SK-N-SH (cell line): Measurements from ENCODE around the gene PLCXD1. TPM values are rescaled to one million over a fixed set of nuclear protein-coding genes. Genes with fewer than 3 reads are reported as not detected.

Source experiments
- CTCF ChIA-PET: fragments of 300-600, 350-600 bp; formaldehyde crosslinking; extraction: SDS; loops from one replicate; lab custom pipeline; 2021; lab: Yijun Ruan, JAX
- POLR2A ChIA-PET: fragments of 350-600 bp; sonication (Branson Sonifier 250); formaldehyde crosslinking; extraction: SDS; loops from one replicate; lab custom pipeline; 2020; ENCODE audit warnings: antibody characterized with exemption, inconsistent platforms; lab: Yijun Ruan, JAX
- DNase-seq: peaks from one replicate; pipeline ENCODE4 v3.0.0; 2012
- H2AFZ ChIP-seq: fragments of 200-600 bp; sonication (generic); 2 replicates; pipeline ENCODE4 v1.8.1; 2016; ENCODE audit warnings: antibody characterized with exemption, mild to moderate bottlenecking, low read depth
- H3F3A ChIP-seq: fragments of 200-600 bp; sonication (generic); replicated peaks from 2 replicates; pipeline ENCODE3; 2016; ENCODE audit warnings: antibody characterized with exemption, mild to moderate bottlenecking; ENCODE audit not compliant: insufficient read depth
- H3K27ac ChIP-seq, 2 experiments: fragments of 200-500 bp in 1 of 2; fragments of 200-600 bp in 1 of 2; sonication (Bioruptor generic) in 1 of 2; sonication (generic), shearing (Covaris generic) in 1 of 2; 2 replicates each; pipeline versions ENCODE4 v1.5.1 to v1.6.1; 2014 to 2016; ENCODE audit warnings: low read depth in 2 of 2, inconsistent platforms in 1 of 2, low read length in 1 of 2, mild to moderate bottlenecking in 1 of 2, mixed read lengths in 1 of 2
- H3K27me3 ChIP-seq: fragments of 200-600 bp; sonication (generic), shearing (Covaris generic); 2 replicates; pipeline ENCODE4 v1.6.1; 2016; ENCODE audit warnings: mixed run types; ENCODE audit not compliant: insufficient read depth
- H3K36me3 ChIP-seq, 2 experiments: fragments of 200-500 bp in 1 of 2; fragments of 200-600 bp in 1 of 2; sonication (Bioruptor generic) in 1 of 2; sonication (generic) in 1 of 2; replicated peaks in 1 of 2; 2 replicates each; pipeline versions ENCODE3 to v1.5.1; 2014 to 2016; ENCODE audit warnings: low read length in 1 of 2, mild to moderate bottlenecking in 1 of 2; ENCODE audit not compliant: insufficient read depth in 2 of 2, control insufficient read depth in 1 of 2
- H3K4me1 ChIP-seq, 2 experiments: fragments of 200-500 bp in 1 of 2; fragments of 200-600 bp in 1 of 2; sonication (Bioruptor generic) in 1 of 2; sonication (generic), shearing (Covaris generic) in 1 of 2; 2 replicates each; pipeline versions ENCODE4 v1.5.1 to v1.6.1; 2014 to 2016; ENCODE audit warnings: low read depth in 1 of 2, low read length in 1 of 2, mixed run types in 1 of 2; ENCODE audit not compliant: insufficient read depth in 2 of 2, control insufficient read depth in 1 of 2
- H3K4me2 ChIP-seq: fragments of 200-600 bp; sonication (generic), shearing (Covaris generic); 2 replicates; pipeline ENCODE4 v1.6.1; 2017; ENCODE audit warnings: mixed run types
- H3K4me3 ChIP-seq, 2 experiments: fragments of 200-500 bp in 1 of 2; fragments of 200-600 bp in 1 of 2; sonication (Bioruptor generic) in 1 of 2; sonication (generic), shearing (Covaris generic) in 1 of 2; 2 replicates each; pipeline versions ENCODE4 v1.5.1 to v1.8.1; 2014 to 2016; ENCODE audit warnings: low read depth in 2 of 2, inconsistent platforms in 1 of 2, low read length in 1 of 2, mild to moderate bottlenecking in 1 of 2, mixed read lengths in 1 of 2, moderate library complexity in 1 of 2
- H3K79me2 ChIP-seq: fragments of 200-600 bp; sonication (generic); 2 replicates; pipeline ENCODE4 v1.8.1; 2017; ENCODE audit warnings: mild to moderate bottlenecking; ENCODE audit not compliant: insufficient read depth
- H3K9ac ChIP-seq: fragments of 200-600 bp; sonication (generic); 2 replicates; pipeline ENCODE4 v1.6.1; 2017; ENCODE audit warnings: mixed run types
- H3K9me2 ChIP-seq: fragments of 200-600 bp; sonication (generic); 2 replicates; pipeline ENCODE4 v1.6.1; 2017; ENCODE audit warnings: mixed run types
- H3K9me3 ChIP-seq: fragments of 200-600 bp; sonication (generic); 2 replicates; pipeline ENCODE4 v1.6.1; 2017; ENCODE audit warnings: mixed run types, mild to moderate bottlenecking, moderate library complexity
- H4K20me1 ChIP-seq: fragments of 200-600 bp; sonication (generic); 2 replicates; pipeline ENCODE4 v1.6.1; 2017; ENCODE audit warnings: mild to moderate bottlenecking, mixed run types; ENCODE audit not compliant: insufficient read depth
- ELF1 ChIP-seq: IDR thresholded peaks from 2 replicates; pipeline ENCODE4 v1.4.0; 2012
- EZH2phosphoT487 ChIP-seq: fragments of 200-600 bp; sonication (generic); IDR thresholded peaks from 2 replicates; pipeline ENCODE4 v1.6.1; 2017; ENCODE audit warnings: low read depth, mixed run types, mild to moderate bottlenecking, antibody characterized with exemption, moderate library complexity, borderline replicate concordance
- NFIC ChIP-seq: IDR thresholded peaks from 2 replicates; pipeline ENCODE4 v1.4.0; 2012; ENCODE audit warnings: borderline replicate concordance
- POLR2AphosphoS5 ChIP-seq: IDR thresholded peaks from 2 replicates; pipeline ENCODE4 v1.6.1; 2012; ENCODE audit warnings: low read depth, low read length
- RAD21 ChIP-seq: IDR thresholded peaks from 2 replicates; pipeline ENCODE4 v1.6.1; 2012; ENCODE audit warnings: mild to moderate bottlenecking, low read length
- RFX5 ChIP-seq: IDR thresholded peaks from 2 replicates; pipeline ENCODE4 v1.6.1; 2012; ENCODE audit warnings: mild to moderate bottlenecking, improper control_type of control experiment, low read length
- SIN3A ChIP-seq: IDR thresholded peaks from 2 replicates; pipeline ENCODE4 v1.6.1; 2012; ENCODE audit warnings: low read depth, mild to moderate bottlenecking, low read length, moderate library complexity, borderline replicate concordance
- TAF1 ChIP-seq: IDR thresholded peaks from 2 replicates; pipeline ENCODE4 v1.6.1; 2012; ENCODE audit warnings: low read depth, mild to moderate bottlenecking, low read length, moderate library complexity, borderline replicate concordance
- TCF12 ChIP-seq: IDR thresholded peaks from 2 replicates; pipeline ENCODE4 v1.4.0; 2012
- TEAD4 ChIP-seq: IDR thresholded peaks from 2 replicates; pipeline ENCODE4 v1.4.0; 2012; ENCODE audit warnings: mild to moderate bottlenecking, borderline replicate concordance; ENCODE audit not compliant: insufficient read depth
- WGBS: methylation state at CpG from one replicate; pipeline ENCODE4 v1.1.6; 2017; ENCODE audit warnings: low lambda C conversion rate; 5-methylcytosine and 5-hydroxymethylcytosine counted together
- polyA plus RNA-seq, 3 experiments: library from polyadenylated mRNA; depleted of rRNA; stranded (reverse); fragments of >200 nt; gene quantifications; 2 replicates each; pipeline ENCODE4 v1.2.3, GENCODE V29; 2012
- TF ChIP-seq, protein P1 (sequence below): IDR thresholded peaks from 2 replicates; pipeline ENCODE4 v1.4.0; 2012; ENCODE audit warnings: low read depth, borderline replicate concordance
- TF ChIP-seq, protein P2 (sequence below): IDR thresholded peaks from 2 replicates; pipeline ENCODE4; 2012
- TF ChIP-seq, protein P3 (sequence below): IDR thresholded peaks from 2 replicates; pipeline ENCODE4 v1.4.0; 2012; ENCODE audit warnings: low read depth
- TF ChIP-seq, protein P4 (sequence below): fragments of 200-600 bp; sonication (generic); IDR thresholded peaks from 2 replicates; pipeline ENCODE4 v1.6.1; 2017; ENCODE audit warnings: antibody characterized with exemption, mild to moderate bottlenecking, moderate library complexity
- TF ChIP-seq, protein P5 (sequence below): IDR thresholded peaks from 2 replicates; pipeline ENCODE4 v1.4.0; 2012; ENCODE audit warnings: low read depth, borderline replicate concordance

Gene PLCXD1
- polyA plus RNA-seq, 1 of the 3 experiments (the other 2 are of a cell fraction) = 14.8 TPM

DNA sequence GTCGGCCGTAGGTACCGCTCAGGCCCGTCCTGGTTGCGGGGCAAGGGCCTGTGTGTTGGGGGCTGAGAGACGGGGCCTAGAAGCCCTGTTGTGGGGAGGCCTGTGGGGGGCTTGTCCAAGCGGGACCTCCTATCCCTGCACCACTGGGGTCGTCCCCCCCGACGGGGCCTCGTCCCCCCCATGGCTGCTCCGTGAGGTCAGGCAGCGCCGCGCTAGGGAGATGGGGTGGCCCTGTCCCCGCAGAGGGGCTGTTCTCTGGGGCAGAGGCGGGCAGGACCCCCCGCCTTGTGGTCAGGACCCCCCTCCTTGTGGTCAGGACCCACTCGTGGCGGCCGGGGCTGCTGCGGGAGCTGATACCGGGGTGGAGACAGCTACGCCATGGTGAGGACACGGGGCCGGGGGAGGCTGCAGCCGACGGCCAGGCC lies 49.6 kb downstream of the PLCXD1 start:
- CTCF ChIA-PET = no interaction called here
- H2AFZ ChIP-seq = no peak overlapping the region
- no peaks in the 10 kb centered on the region for H4K20me1 ChIP-seq
- no peaks in the 10 kb centered on the region for H3F3A ChIP-seq
- TF ChIP-seq, protein P1, sequence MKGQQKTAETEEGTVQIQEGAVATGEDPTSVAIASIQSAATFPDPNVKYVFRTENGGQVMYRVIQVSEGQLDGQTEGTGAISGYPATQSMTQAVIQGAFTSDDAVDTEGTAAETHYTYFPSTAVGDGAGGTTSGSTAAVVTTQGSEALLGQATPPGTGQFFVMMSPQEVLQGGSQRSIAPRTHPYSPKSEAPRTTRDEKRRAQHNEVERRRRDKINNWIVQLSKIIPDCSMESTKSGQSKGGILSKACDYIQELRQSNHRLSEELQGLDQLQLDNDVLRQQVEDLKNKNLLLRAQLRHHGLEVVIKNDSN = no peak
- TF ChIP-seq RAD21 (no peak), NFIC (no peak), SIN3A (no peak), TAF1 (no peak), TEAD4 (no peak), RFX5 (no peak), POLR2AphosphoS5 (no peak), EZH2phosphoT487 (no peak), TCF12 (no peak), ELF1 (no peak)
- TF ChIP-seq, protein P2, sequence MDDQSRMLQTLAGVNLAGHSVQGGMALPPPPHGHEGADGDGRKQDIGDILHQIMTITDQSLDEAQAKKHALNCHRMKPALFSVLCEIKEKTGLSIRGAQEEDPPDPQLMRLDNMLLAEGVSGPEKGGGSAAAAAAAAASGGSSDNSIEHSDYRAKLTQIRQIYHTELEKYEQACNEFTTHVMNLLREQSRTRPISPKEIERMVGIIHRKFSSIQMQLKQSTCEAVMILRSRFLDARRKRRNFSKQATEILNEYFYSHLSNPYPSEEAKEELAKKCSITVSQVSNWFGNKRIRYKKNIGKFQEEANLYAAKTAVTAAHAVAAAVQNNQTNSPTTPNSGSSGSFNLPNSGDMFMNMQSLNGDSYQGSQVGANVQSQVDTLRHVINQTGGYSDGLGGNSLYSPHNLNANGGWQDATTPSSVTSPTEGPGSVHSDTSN = no peak
- TF ChIP-seq, protein P3, sequence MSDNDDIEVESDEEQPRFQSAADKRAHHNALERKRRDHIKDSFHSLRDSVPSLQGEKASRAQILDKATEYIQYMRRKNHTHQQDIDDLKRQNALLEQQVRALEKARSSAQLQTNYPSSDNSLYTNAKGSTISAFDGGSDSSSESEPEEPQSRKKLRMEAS = no peak
- TF ChIP-seq, protein P4, sequence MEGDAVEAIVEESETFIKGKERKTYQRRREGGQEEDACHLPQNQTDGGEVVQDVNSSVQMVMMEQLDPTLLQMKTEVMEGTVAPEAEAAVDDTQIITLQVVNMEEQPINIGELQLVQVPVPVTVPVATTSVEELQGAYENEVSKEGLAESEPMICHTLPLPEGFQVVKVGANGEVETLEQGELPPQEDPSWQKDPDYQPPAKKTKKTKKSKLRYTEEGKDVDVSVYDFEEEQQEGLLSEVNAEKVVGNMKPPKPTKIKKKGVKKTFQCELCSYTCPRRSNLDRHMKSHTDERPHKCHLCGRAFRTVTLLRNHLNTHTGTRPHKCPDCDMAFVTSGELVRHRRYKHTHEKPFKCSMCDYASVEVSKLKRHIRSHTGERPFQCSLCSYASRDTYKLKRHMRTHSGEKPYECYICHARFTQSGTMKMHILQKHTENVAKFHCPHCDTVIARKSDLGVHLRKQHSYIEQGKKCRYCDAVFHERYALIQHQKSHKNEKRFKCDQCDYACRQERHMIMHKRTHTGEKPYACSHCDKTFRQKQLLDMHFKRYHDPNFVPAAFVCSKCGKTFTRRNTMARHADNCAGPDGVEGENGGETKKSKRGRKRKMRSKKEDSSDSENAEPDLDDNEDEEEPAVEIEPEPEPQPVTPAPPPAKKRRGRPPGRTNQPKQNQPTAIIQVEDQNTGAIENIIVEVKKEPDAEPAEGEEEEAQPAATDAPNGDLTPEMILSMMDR = no peak
- TF ChIP-seq, protein P5, sequence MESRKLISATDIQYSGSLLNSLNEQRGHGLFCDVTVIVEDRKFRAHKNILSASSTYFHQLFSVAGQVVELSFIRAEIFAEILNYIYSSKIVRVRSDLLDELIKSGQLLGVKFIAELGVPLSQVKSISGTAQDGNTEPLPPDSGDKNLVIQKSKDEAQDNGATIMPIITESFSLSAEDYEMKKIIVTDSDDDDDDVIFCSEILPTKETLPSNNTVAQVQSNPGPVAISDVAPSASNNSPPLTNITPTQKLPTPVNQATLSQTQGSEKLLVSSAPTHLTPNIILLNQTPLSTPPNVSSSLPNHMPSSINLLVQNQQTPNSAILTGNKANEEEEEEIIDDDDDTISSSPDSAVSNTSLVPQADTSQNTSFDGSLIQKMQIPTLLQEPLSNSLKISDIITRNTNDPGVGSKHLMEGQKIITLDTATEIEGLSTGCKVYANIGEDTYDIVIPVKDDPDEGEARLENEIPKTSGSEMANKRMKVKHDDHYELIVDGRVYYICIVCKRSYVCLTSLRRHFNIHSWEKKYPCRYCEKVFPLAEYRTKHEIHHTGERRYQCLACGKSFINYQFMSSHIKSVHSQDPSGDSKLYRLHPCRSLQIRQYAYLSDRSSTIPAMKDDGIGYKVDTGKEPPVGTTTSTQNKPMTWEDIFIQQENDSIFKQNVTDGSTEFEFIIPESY = no peak
- TF ChIP-seq, all 33 proteins: peak for 0
- Histone ChIP-seq H3K4me1 (peaks cover 0 to 2% of the 10 kb centered on the region in 2 experiments; a peak in 1 of 4 replicates), H3K9me2 (no peaks in the 10 kb centered on the region), H3K4me3 (no peak overlapping the region), H3K9me3 (no peaks in the 10 kb centered on the region), H3K9ac (no peak overlapping the region), H3K4me2 (no peak overlapping the region), H3K27me3 (no peaks in the 10 kb centered on the region), H3K79me2 (no peaks in the 10 kb centered on the region), H3K27ac (no peak overlapping the region), H3K36me3 (no peaks in the 10 kb centered on the region)
- POLR2A ChIA-PET = no interaction called here
- peak; percentile 56 for DNase-seq
- WGBS = no CpG with 5 or more reads among the region's 28 CpGs
